NCI-H82 (cell line): Measurements from ENCODE around the gene NRM.
A peak's percentile ranks its signal among the peaks of the same experiment; 100 is the strongest.
"Not testable (repeated sequence)": the region's sequence is repeated elsewhere in the genome, so short reads cannot be mapped to it uniquely, and the experiment has no call there.

ENCODE experiments used
- DNase-seq: peaks from one replicate; lab custom pipeline; 2025; lab: John Stamatoyannopoulos, UW

NRM gene

DNA sequence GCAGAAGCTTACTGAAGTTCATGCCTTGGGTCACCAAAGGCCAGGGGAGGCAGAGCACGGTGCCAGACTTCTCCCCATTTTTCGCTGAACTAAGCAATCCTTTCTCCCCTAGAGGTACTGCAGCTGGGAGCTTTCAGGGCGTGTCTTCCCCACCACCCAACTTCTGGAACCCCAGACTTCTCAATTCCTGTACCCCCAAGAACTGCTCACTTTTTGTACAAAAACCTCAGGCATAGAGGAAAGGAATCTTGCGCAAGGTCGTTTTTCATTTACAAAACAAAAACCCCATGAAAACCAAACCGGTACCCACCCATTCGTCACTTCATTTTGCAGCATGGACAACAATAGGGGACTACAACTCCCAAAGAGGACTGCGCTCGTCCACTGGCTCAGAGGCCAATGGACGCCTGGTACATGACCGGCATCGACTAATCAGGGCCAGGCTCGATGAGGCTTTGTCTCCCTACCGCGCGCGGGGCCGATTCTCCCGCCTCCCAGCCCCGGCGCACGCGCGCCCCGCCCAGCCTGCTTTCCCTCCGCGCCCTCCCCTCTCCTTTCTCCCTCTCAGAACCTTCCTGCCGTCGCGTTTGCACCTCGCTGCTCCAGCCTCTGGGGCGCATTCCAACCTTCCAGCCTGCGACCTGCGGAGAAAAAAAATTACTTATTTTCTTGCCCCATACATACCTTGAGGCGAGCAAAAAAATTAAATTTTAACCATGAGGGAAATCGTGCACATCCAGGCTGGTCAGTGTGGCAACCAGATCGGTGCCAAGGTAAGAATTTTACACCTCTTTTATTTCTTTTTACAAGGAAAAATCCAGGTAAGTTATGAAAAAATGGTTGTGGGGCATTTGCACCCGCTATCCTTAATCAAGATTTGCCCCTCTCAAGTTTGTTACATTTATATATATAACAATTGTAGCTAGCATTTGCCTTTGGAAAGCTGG lies 29.3 kb upstream of the NRM start, which contains the start of gene TUBB:
Gene TUBB, plus strand, starts transcription at position 562 of the 947 bp plus-strand sequence. Its CDS starts 155 bp downstream, at position 717.
- DNase-seq, result peak; percentile 99

GRCh38 chr6:30719356-30719755 lies 28.6 kb upstream of the NRM start:
- DNase-seq, result peak; percentile 60

DNA sequence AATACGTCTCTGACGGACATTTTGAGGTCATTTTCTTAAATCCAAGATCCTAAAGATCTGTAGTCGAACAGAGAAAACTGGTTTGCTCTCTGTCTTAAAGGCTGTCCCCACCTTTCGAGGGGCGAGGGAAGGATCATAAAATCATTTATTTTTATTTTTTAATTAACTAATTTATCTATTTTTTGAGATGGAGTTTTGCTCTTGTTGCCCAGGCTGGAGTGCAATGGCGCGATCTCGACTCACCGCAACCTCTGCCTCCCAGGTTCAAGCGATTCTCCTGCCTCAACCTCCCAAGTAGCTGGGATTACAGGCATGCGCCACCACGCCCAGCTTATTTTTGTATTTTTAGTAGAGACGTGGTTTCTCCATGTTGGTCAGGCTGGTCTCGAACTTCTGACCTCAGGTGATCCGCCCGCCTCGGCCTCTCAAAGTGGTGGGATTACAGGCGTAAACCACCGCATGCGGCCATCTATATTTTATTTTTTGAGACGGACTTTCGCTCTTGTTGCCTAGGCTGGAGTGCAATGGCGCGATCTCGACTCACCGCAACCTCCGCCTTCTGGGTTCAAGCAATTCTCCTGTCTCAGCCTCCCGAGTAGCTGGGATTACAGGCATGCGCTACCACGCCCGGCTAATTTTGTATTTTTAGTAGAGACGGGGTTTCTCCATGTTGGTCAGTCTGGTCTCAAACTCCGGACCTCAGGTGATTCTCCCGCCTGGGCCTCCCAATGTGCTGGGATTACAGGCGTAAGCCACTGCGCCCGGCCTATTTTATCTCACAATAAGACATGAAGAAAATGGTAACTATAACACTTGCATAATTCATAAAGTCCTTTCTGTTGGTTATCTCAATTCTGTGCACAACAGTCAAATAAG lies 27.3 kb upstream of the NRM start:
- DNase-seq, result not testable (repeated sequence)

DNA sequence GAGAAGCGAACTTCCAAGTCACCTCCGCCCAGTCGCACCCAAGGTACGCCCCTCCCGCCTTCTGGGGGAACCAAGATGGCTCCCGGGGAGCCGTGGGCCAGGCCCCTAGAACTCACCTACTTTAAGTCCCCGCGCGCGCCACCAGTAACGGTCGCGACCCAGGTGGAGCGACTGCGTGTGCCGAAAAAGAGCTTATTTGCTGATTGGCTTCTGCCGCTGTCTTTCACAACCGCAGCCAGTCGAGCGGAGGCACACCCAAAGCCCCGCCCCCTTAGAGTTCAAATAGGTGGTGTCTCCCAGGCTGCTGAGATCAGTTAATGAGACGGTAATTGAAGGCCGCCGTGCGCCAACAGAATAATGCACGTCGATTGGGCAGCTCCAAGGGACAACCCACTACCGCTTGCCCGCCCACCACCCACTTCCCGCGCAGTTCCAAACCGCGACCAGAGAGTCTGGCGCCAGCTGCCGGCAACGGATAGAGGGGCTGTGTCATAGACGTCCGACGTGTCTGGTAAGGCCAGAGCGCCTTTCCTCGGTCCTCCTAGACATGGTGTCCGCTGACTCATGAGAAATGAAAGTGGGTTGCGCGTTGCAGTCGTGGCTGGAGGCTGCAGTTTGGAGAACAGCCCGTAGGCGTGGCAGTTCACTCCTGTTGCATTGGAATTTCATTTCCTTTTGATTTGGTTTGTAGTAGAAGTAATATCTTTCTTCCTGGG lies 26.5 kb upstream of the NRM start, which contains the start of gene MDC1:
Gene MDC1, minus strand, starts transcription at position 153 of the 716 bp plus-strand sequence. CDS start 2,106 bp downstream, outside the sequence.
- peak; percentile 100 for DNase-seq

DNA sequence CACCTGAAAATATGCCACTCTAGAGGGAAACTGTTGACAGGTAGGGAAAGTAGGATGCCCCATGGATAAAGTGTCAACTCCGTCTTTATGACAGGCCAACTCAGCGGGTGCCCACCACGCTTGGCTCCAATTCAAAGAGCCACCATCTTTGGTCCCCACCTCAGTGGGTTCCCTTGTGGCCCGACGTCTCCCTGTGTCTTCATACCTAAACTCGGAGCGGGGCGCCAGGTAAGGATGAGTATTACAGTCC lies 26.0 kb upstream of the NRM start:
- DNase-seq, result no peak

DNA sequence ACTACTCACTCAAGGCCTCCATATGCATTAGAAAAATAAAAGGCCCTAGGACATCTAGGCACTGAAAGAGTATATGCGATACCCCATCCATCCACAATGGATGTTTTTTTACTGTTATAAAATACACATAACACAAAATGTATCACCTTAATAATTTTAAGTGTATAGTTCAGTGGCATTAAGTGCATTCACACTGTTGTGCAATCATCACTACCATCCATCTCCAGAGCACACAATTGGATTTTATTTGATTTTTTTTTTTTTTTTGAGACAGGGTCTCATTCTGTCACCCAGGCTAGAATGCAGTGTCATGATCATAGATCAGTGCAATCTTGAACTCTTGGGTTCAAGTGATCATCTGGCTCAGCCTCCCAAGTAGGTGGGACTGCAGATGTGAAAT lies 23.5 kb upstream of the NRM start:
- no peak for DNase-seq

DNA sequence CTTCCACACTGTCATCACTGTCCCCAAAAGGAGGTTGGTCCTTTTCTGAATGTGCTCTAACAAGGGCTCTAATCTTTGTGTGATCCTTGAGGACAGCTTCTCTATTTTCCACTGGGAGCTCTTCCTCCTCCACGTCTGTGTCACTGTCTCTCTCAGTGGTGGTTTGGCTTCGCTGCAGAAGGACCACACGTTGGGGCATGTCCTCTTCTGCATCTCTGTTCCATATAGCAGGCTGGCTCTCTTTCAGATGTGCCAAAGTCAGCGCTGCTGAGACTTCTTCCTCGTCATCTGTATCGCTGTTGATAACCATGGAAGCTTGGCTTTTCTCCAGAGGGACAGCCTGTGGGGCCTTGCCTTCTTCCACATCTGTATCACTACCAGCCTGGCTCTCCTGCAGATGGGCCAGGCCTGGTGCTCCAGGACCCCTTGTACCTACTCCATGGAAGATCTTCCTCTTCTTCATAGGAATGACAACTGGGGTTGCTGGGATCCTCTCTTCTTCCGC lies 21.7 kb upstream of the NRM start:
- DNase-seq, result no peak

- DNase-seq, result no peak
These were observed 21.1 kb upstream of the NRM start for GRCh38 chr6:30711758-30712380.

DNA sequence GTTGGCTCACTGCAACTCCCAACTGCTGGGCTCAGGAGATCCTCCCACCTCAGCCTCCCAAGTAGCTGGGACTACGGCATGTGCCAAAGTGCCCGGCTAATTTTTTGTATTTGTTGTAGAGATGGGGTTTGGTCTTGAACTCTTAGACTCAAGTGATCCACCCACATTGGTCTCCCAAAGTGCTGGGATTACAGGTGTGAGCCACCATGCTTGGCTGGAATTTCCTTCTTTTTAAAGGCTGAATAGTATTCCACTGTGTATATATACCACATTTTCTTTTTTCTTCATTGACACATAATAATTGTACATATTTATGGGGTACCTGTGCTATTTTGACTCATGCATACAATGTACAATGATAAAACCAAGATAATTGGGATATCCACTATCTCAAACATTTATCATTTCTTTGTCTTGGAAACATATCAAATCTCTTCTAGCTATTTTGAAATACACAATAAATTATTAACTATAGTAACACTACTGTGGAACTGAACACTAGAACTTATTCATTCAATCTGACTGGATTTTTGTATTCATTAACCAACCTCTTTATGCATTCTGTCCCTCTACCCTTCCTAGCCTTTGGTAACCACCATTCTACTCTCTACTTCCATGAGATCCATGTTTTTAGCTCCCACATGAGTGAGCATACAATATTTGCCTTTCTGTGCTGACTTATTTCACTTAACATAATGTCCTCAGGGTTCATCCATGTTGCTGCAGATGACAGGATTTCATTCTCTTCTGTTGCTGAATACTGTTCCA lies 18.5 kb upstream of the NRM start:
- no peak for DNase-seq

- DNase-seq, result no peak
These were observed 16.6 kb upstream of the NRM start for GRCh38 chr6:30707281-30707850.

GRCh38 chr6:30705620-30706019 lies 14.8 kb upstream of the NRM start:
- DNase-seq, result no peak

DNA sequence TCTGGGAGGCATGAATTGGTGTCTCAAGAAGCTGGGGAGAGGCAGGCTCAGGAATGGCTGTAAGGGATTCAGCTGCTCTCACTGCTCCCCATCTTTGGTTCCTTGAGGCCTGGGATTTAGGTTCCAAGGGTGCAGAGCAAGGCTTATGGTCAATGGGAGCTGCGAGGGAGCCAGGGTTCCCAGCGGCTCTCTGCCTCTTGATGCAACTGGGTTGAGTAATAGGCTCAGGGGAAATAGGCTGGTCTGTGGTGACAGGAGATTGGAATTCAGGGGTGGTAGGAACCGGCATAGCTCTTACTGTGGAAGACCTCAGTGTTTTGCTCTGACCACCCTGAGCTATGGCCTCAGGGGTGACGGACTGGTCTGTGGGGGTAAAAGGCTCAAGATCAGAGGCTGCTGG lies 13.0 kb upstream of the NRM start:
- no peak for DNase-seq

DNA sequence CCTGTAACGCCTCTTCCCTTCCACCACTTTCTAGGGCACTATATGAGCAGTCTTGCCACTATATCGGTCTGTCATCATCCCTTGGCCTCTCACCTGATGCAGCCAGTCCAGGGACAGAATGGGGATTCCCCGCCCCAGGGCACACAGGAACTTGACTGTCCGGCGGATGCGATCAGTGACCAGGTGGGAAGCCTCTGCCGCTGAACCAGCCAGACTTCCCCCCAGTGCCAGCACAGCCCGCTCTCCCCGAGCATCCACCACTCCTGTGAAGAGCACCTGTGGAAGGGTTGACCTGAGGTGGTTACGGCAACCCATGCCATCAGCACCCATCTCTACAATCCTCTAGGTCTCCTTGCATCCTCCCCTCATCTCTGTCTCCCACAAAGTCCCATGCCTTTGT lies 12.2 kb upstream of the NRM start:
- no peak for DNase-seq

DNA sequence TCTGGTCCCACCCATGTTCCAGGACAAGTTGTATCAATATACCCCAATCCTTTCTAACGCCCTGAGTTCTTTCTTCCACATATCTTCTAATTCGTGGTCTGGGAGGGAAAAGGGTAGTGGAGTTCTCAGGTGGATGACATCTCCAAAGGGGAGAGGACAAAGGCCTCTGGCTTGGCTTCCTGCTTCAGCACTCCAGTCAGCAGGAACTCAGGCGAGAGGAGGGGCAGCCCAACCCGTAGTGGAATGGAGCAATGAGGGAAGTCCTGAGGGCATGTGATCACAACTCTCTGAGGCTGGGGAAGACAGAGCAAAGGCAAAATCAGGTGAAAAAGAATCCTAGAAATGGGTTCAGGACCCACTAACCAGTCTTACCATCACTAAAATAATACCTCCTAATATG lies 9.6 kb upstream of the NRM start:
- DNase-seq, result no peak

DNA sequence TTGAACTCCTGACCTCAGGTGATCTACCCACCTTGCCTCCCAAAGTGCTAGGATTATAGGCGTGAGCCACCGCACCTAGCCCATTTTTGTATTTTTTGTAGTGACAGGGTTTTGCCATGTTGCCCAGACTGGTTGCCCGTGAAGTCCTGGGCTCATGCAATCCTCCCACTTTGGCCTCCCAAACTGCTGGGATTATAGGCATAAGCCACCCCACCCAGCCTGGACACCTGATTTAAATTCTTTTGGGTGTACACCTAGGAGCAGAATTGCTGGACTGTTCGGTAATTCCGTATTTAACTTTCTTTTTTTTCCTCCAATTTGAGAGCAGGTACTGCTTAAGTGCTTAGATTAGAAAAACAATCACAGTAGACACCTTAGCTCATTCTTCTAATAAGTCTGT lies 5.6 kb upstream of the NRM start:
- DNase-seq, result no peak

DNA sequence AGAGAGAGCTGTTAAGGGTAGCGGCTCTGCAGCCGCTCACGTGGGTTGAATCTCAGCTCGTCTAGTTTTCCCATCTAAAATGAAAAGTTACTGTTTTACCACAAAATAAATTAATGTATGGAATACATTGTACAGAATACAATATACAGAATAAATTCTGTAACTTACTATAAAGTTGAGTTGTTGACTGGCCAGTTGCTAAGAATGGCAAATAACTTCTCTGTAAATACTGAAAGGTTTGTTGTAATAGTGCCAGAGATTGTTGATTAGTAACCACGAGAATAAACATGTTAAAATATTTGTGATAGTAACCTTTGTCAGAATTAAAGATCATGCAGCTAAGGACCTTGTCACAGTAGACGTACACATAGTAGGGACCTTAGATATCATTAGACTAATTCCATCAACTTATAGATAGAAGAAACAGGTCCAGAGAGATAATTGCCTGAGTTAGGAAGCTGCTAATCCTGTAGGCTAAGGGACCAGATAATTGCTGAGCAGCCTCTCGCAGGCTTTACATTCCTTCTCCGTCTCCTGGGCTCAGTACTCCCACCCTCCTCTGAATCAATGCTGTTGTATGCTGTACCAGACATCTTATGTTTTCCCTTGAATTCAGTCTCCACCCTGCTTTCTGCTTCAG lies 544 bp upstream of the NRM start:
- peak; percentile 90 for DNase-seq

GRCh38 chr6:30689985-30690384 lies 799 bp downstream of the NRM start:
- DNase-seq, result no peak

DNA sequence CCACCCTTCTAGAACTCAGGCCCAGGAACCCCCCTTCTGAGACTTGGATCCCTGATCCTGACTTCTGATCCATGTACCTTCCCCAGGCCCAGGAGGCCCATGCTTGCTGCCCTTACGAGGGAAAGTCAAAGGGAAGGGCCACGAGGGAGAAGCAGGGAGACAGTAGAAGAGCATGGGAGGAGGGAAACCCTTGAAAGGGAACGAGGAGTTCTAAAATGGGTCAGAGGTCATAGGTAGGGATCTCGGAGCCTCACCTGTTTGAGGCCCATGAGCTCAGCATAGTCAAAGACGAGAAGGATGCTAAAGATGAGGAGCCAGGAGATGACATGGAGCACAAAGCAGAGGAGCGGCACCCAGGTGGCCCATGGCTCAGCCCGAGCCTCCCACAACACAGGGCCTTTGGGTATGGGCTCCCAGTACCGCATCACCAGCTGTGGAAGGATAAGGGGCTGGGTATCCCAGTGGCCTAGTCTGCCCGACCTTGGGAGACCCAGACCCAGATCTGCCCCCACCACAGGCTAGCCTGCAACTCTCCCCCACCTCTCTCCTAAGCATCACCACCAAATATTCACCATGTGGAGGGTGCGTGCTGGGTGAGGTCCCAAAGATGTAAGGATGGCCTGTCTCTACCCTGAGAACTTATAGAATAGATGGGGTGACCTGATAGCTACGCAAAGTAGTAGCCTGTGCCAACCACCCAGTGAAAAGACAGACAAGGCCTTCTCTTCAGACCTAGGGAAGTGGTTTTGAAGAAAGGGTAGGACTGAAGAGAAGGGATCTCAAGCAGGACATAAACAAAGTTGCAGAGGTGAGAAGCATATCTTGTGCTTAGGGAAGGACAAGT lies 1.5 kb downstream of the NRM start:
- DNase-seq, result no peak

DNA sequence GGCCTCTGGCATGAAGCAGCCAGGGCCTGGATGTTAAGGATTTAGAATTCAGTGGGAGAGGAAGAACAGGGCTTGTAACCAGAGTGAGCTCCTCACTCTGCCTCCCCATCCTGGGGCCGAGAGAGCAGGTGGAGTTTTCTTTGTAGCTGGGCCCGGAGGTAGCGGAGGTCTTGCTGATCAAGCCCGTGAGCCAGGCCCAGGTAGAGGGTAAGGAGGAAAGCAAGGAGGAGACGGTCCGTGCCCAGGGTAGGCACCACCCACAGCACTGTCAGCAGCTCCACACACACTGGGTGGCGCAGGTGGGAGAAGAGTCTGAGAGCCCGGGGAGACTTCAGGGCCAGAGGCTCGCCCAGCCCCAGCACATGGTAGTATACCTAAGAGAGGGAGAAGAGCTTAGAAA lies 2.2 kb downstream of the NRM start:
- DNase-seq, result no peak
